ENCODE measurements around the gene USP37. TPM values are rescaled to one million over a fixed set of nuclear protein-coding genes. Genes with fewer than 3 reads are reported as not detected.

The USP37 gene
- total and polyA plus RNA-seq, 2 of the 13 experiments (the other 11 are each of a cell fraction or from before 2014, with no cell fraction given) = 6.5 to 30.6 TPM

DNA sequence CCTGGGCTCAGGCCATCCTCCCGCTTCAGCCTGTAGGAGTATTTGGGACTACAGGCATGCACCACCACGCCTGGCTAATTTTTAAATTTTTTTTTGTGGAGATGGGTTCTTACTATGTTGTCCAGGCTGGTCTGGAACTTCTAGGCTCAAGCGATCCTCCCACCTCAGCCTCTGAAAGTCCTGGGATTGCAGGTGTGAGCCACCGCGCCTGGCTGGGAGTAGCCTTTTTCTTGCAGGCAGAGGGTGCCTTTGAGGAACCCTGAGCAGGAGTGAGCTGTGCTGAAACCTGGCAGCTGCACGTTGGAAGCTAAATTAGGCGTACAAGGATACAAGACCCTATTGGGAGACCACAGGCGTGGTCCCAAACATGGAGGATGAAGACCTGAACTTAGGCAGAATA is 160.4 kb downstream of the USP37 start:
- Histone ChIP-seq H3K79me2 (ENCODE audit: insufficient read depth, low read length) (peaks cover 6% of the 10 kb centered on the region), H3K9ac (ENCODE audit: insufficient read depth, low read depth, low read length) (no peak overlapping the region)

DNA sequence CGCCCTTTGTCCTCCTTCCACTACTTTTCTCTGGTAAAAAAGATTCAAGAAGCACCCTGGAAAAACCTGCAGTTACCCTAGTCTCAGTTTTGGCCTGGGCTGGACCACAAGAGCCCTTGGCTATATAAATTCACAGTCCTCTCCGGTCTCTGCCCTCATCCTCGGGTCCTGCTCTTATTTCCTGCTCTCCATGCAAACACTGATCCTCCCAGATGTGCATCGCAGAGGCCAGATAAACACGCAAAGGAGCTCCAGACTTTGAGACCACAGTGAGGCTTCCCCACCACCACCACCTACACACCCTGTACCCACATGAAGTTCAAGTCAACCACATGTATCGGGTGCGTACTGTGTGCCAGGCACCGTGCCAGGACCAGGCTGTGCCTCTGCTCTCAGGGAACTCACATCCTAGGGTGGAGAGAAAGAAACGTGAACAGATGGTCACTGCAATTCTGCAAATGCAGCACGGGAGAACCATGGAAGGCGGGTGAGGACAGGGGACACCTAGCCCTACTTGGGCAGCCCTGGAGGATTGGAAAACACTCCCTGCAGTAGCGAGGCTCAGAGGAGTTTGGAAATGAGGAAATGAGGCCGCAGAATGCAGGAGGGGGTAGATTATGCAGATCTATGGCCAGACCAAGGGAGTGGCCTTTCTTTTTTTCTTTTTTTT is 161.1 kb downstream of the USP37 start:
- peaks cover 13% of the 10 kb centered on the region for H3K79me2 ChIP-seq (ENCODE audit: insufficient read depth, low read length)
- in situ Hi-C loops (cut with HindIII; ENCODE audit: extremely low pct_ligation_motif_present, low pct_unique_long_range_greater_than_20kb) (loop anchor here (5.0 kb wide), 1 partner anchor 60 kb away; no protein-coding TSS in a partner anchor), intact Hi-C loops (cut with micrococcal nuclease; ENCODE audit: unreplicated experiment) (loop anchor here (1.0 to 2.0 kb wide), 2 partner anchors 38 to 59 kb away; no protein-coding TSS in a partner anchor)
- WGBS (ENCODE audit: low lambda C conversion rate) = 4% methylated on average over 13 of the region's 13 CpGs
- BruUV-seq (replicated peaks) = no TSS peak
- ChIA-PET CTCF (ENCODE audit: low intra/inter-chr PET ratio, low total read pairs) (interaction anchor here (1.2 to 1.7 kb wide), 3 partner anchors 58 to 109 kb away, joined by 3 to 19 read pairs (median 4); no protein-coding TSS in a partner anchor), POLR2A (interaction anchor here (0.6 to 4.2 kb wide), 8 partner anchors 11 to 137 kb away, joined by 3 to 56 read pairs (median 12); partner anchors contain the start of genes AAMP, PNKD and VIL1)
- H3K27me3 ChIP-seq (ENCODE audit: control insufficient read depth in 1 of 2, insufficient read depth in 2 of 2, low read length in 2 of 2) = no peaks in the 10 kb centered on the region
- peak overlapping the region; percentile 54 for H3K27ac ChIP-seq (ENCODE audit: extremely low read length, insufficient read depth, low read length)
- peak overlapping the region; percentile 67 to 86 (median 67) for H3K4me3 ChIP-seq (replicated peaks in 1 of 3; ENCODE audit: insufficient read depth in 1 of 3, low read depth in 2 of 3, low read length in 3 of 3)
- FAIRE-seq = no peak
- H4K20me1 ChIP-seq (ENCODE audit: insufficient read depth, low read length) = no peaks in the 10 kb centered on the region; the same call in 1 of the 2 replicates
- peak overlapping the region; percentile 100 for H3K4me2 ChIP-seq (ENCODE audit: low read depth, low read length)
- peak overlapping the region; percentile 70 for H3K9ac ChIP-seq (ENCODE audit: insufficient read depth, low read depth, low read length)
- no peaks in the 10 kb centered on the region for H3K9me3 ChIP-seq (ENCODE audit: low read length)
- peak; percentile 28 for ATAC-seq
- H3K4me1 ChIP-seq (ENCODE audit: insufficient read depth, low read length) = peaks cover 54% of the 10 kb centered on the region
- H3K36me3 ChIP-seq (replicated peaks in 1 of 2; ENCODE audit: control insufficient read depth in 1 of 2, insufficient read depth in 2 of 2, low read length in 2 of 2) = peaks cover 16 to 27% of the 10 kb centered on the region in 2 experiments; a peak in 4 of 5 replicates
- H2AFZ ChIP-seq (ENCODE audit: low read length) = no peak overlapping the region
- no peak for DNase-seq (ENCODE audit: low spot score)
- TF ChIP-seq PTBP1 (IDR thresholded peaks at IDR 0.05; ENCODE audit: low read depth, low read length, poor library complexity, severe bottlenecking) = no peak
- TF ChIP-seq ZNF12 (CRISPR knock-in tag; IDR thresholded peaks at IDR 0.05) = no peak
- TF ChIP-seq, protein P1, sequence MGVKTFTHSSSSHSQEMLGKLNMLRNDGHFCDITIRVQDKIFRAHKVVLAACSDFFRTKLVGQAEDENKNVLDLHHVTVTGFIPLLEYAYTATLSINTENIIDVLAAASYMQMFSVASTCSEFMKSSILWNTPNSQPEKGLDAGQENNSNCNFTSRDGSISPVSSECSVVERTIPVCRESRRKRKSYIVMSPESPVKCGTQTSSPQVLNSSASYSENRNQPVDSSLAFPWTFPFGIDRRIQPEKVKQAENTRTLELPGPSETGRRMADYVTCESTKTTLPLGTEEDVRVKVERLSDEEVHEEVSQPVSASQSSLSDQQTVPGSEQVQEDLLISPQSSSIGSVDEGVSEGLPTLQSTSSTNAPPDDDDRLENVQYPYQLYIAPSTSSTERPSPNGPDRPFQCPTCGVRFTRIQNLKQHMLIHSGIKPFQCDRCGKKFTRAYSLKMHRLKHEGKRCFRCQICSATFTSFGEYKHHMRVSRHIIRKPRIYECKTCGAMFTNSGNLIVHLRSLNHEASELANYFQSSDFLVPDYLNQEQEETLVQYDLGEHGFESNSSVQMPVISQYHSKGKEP (CRISPR knock-in tag; IDR thresholded peaks at IDR 0.05) = no peak
- no peak for TF ChIP-seq ZSCAN25 (CRISPR knock-in tag; IDR thresholded peaks at IDR 0.05)
- TF ChIP-seq ZNF205 (CRISPR knock-in tag; IDR thresholded peaks at IDR 0.05) = no peak
- TF ChIP-seq, protein P2, sequence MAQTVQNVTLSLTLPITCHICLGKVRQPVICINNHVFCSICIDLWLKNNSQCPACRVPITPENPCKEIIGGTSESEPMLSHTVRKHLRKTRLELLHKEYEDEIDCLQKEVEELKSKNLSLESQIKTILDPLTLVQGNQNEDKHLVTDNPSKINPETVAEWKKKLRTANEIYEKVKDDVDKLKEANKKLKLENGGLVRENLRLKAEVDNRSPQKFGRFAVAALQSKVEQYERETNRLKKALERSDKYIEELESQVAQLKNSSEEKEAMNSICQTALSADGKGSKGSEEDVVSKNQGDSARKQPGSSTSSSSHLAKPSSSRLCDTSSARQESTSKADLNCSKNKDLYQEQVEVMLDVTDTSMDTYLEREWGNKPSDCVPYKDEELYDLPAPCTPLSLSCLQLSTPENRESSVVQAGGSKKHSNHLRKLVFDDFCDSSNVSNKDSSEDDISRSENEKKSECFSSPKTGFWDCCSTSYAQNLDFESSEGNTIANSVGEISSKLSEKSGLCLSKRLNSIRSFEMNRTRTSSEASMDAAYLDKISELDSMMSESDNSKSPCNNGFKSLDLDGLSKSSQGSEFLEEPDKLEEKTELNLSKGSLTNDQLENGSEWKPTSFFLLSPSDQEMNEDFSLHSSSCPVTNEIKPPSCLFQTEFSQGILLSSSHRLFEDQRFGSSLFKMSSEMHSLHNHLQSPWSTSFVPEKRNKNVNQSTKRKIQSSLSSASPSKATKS (CRISPR knock-in tag; IDR thresholded peaks at IDR 0.05) = no peak
- TF ChIP-seq FOXA1 (IDR thresholded peaks at IDR 0.05) = no peak
- no peak for TF ChIP-seq FOXA1 (CRISPR knock-in tag; IDR thresholded peaks at IDR 0.05)
- TF ChIP-seq TBX2 (CRISPR knock-in tag; IDR thresholded peaks at IDR 0.05; ENCODE audit: borderline replicate concordance) = peak; percentile 16; the same call in 1 of the 2 replicates
- no peak; the same call in 1 of the 2 replicates for TF ChIP-seq ZNF839 (CRISPR knock-in tag; IDR thresholded peaks at IDR 0.05; ENCODE audit: borderline replicate concordance)

More for the DNA sequence above, 160.4 kb downstream of the USP37 start:
- no peak overlapping the region for H3K27ac ChIP-seq (ENCODE audit: extremely low read length, insufficient read depth, low read length)
- intact Hi-C loops (cut with micrococcal nuclease; ENCODE audit: unreplicated experiment) = loop anchor here (2.0 kb wide), 1 partner anchor 37 kb away; no protein-coding TSS in a partner anchor
- peaks cover 10 to 20% of the 10 kb centered on the region in 2 experiments; a peak in 4 of 5 replicates for H3K36me3 ChIP-seq (replicated peaks in 1 of 2; ENCODE audit: control insufficient read depth in 1 of 2, insufficient read depth in 2 of 2, low read length in 2 of 2)
- 73% methylated on average over 8 of the region's 8 CpGs for WGBS (ENCODE audit: low lambda C conversion rate)
- no peak for DNase-seq (ENCODE audit: low spot score)
- H4K20me1 ChIP-seq (ENCODE audit: insufficient read depth, low read length) = no peaks in the 10 kb centered on the region; the same call in 1 of the 2 replicates
- no peaks in the 10 kb centered on the region for H3K9me3 ChIP-seq (ENCODE audit: low read length)
- H3K4me1 ChIP-seq (ENCODE audit: insufficient read depth, low read length) = peaks cover 50% of the 10 kb centered on the region
- CTCF ChIA-PET (ENCODE audit: low intra/inter-chr PET ratio, low total read pairs) = interaction anchor here (1.2 to 1.4 kb wide), 2 partner anchors 107 to 109 kb away, joined by 3 to 4 read pairs; no protein-coding TSS in a partner anchor
- BruUV-seq (replicated peaks) = no TSS peak
- POLR2A ChIA-PET = interaction anchor here (0.8 to 2.7 kb wide), 2 partner anchors 10 to 12 kb away, joined by 3 to 17 read pairs; partner anchors contain the start of gene VIL1
- peak overlapping the region in 1 of 3 experiments; percentile 86; a peak in 1 of 6 replicates for H3K4me3 ChIP-seq (replicated peaks in 1 of 3; ENCODE audit: insufficient read depth in 1 of 3, low read depth in 2 of 3, low read length in 3 of 3)
- no peak for FAIRE-seq
- no peak overlapping the region for H2AFZ ChIP-seq (ENCODE audit: low read length)
- TF ChIP-seq POLR2AphosphoS2 (IDR thresholded peaks at IDR 0.05; ENCODE audit: low read depth, low read length) (peak; percentile 56; the same call in 1 of the 2 replicates), TCF12 (IDR thresholded peaks at IDR 0.05) (no peak), TCF12 (CRISPR knock-in tag; IDR thresholded peaks at IDR 0.05) (no peak), GATAD2A (CRISPR knock-in tag; IDR thresholded peaks at IDR 0.05) (no peak), ZNF552 (CRISPR knock-in tag; IDR thresholded peaks at IDR 0.05; ENCODE audit: borderline replicate concordance) (0 out of 2 replicates have a peak, but pooled peaks have one; percentile 7), HOXA3 (CRISPR knock-in tag; IDR thresholded peaks at IDR 0.05) (0 out of 2 replicates have a peak, but pooled peaks have one; percentile 6), POLR2A (IDR thresholded peaks at IDR 0.05; ENCODE audit: insufficient read depth in 1 of 2, low read depth in 2 of 2, low read length in 2 of 2) (peak in 1 of 2 experiments; percentile 1; a peak in 1 of 4 replicates)
- in situ Hi-C loops (cut with HindIII; ENCODE audit: extremely low pct_ligation_motif_present, low pct_unique_long_range_greater_than_20kb) = loop anchor here (5.0 kb wide), 1 partner anchor 60 kb away; no protein-coding TSS in a partner anchor
- no peaks in the 10 kb centered on the region for H3K27me3 ChIP-seq (ENCODE audit: control insufficient read depth in 1 of 2, insufficient read depth in 2 of 2, low read length in 2 of 2)
- H3K4me2 ChIP-seq (ENCODE audit: low read depth, low read length) = peak overlapping the region; percentile 100
- ATAC-seq = no peak

Measured in HepG2 (cell line).